Aorta (tissue), 5 donors: ENCODE data around the gene CRACR2A. TPM values are rescaled to one million over a fixed set of nuclear protein-coding genes. Genes with fewer than 3 reads are reported as not detected.

ENCODE experiments used
- ATAC-seq: fragments of 200-7000 bp; cut with Tn5 transposase; one replicate; pipeline ENCODE4 v1.9.1; 2022; ENCODE audit warnings: moderate library complexity; ENCODE audit not compliant: low FRiP score
- DNase-seq, 2 donors: peaks; one replicate each; pipeline ENCODE4 v3.0.0-alpha.2; 2020
- H3K27ac ChIP-seq, 2 donors: one replicate each; pipeline ENCODE4 v1.5.1; 2013; ENCODE audit warnings: low read length in 2 of 2, mild to moderate bottlenecking in 2 of 2, moderate library complexity in 2 of 2, control low read depth in 1 of 2, inconsistent platforms in 1 of 2, low read depth in 1 of 2
- H3K27me3 ChIP-seq, 2 donors: one replicate each; pipeline ENCODE4 v1.6.1; 2013; ENCODE audit warnings: control low read depth in 1 of 2, low read length in 1 of 2, mild to moderate bottlenecking in 1 of 2, moderate library complexity in 1 of 2; ENCODE audit not compliant: insufficient read depth in 2 of 2, control insufficient read depth in 1 of 2
- H3K36me3 ChIP-seq, 2 donors: one replicate each; pipeline ENCODE4 v1.6.1; 2013; ENCODE audit warnings: control low read depth in 1 of 2, low read length in 1 of 2, mild to moderate bottlenecking in 1 of 2; ENCODE audit not compliant: insufficient read depth in 2 of 2, control insufficient read depth in 1 of 2
- H3K4me1 ChIP-seq, 2 donors: one replicate each; pipeline ENCODE4 v1.6.1; 2013; ENCODE audit warnings: low read length in 2 of 2, control low read depth in 1 of 2, mild to moderate bottlenecking in 1 of 2, moderate library complexity in 1 of 2; ENCODE audit not compliant: insufficient read depth in 2 of 2, control insufficient read depth in 1 of 2
- H3K4me3 ChIP-seq, 2 donors: one replicate each; pipeline ENCODE4 v1.5.1; 2013; ENCODE audit warnings: low read length in 2 of 2, control low read depth in 1 of 2, mild to moderate bottlenecking in 1 of 2
- H3K9me3 ChIP-seq: one replicate; pipeline ENCODE4 v1.6.1; 2013; ENCODE audit warnings: mild to moderate bottlenecking, low read length; ENCODE audit not compliant: control insufficient read depth
- WGBS, 2 donors: extraction: QIAGEN DNeasy Blood & Tissue Kit; methylation state at CpG; one replicate each; pipeline ENCODE4 v1.1.7; 2013; 5-methylcytosine and 5-hydroxymethylcytosine counted together
- intact Hi-C, 2 donors: fragments of 100-400 bp; cut with DNase I; formaldehyde crosslinking; loops; one replicate each; pipeline versions ENCODE4 v1.14.2 to v1.15.0; 2022
- polyA plus RNA-seq, 2 donors: library from polyadenylated mRNA; stranded (reverse); fragments of 200-250 nt; gene quantifications; one replicate each; pipeline ENCODE4 v1.2.3, GENCODE V29; 2013
- total RNA-seq, 2 donors: library from RNA; stranded (reverse); fragmentation: NEBNext Ultra II Directional; extraction: Animal tissue kit (Norgen Biotek cat#: 25700); gene quantifications; one replicate each; pipeline ENCODE4 v1.2.1, GENCODE V29; 2021
- donor health status: healthy with polysubstance abuse.
- donor health status: Bipolar disorder and iron deficiency.
- donor health status: DM: no; HTN: no; CAD: no.
- donor health status: DM: no; HTN: no; CAD: no.
- donor health status: DM: yes; HTN: yes; CAD: no.

CRACR2A gene
- total and polyA plus RNA-seq, 4 donors: 0.49 to 6.9 (median 4.2) TPM

DNA sequence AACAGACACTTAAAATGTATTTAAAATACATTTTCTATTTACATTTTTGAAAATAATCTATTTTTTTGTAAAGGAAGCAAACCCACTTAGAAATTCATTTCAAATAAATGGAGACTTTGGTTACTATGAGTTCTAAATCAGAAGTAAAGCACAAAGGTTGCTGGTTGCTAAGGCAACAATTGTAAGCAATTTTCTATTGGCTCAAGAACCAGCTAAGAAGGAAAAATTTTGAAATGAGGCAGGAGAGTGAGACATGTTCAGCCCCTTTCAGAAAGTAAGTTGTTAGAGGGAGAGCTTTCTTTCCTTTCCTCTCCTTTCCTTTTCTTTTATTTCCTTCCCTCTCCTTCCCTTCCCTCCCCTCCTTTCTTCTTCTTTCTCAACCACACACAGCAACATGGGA is 181.2 kb downstream of the CRACR2A start:
- Histone ChIP-seq H3K9me3 (no peaks in the 10 kb centered on the region), H3K4me3 (no peak overlapping the region), H3K27me3 (no peaks in the 10 kb centered on the region), H3K36me3 (no peaks in the 10 kb centered on the region), H3K4me1 (no peaks in the 10 kb centered on the region), H3K27ac (no peak overlapping the region)
- no peak for ATAC-seq
- no peak for DNase-seq
- intact Hi-C loops: no loop called here

GRCh38 chr12:3571323-3571722 is 181.6 kb downstream of the CRACR2A start:
- WGBS, 2 donors: 25 to 34% methylated on average over 1 of the region's 1 CpG
- intact Hi-C loops: no loop called here
- ATAC-seq (no peak), DNase-seq (no peak)
- Histone ChIP-seq H3K36me3 (no peaks in the 10 kb centered on the region), H3K4me1 (no peaks in the 10 kb centered on the region), H3K4me3 (no peak overlapping the region), H3K27ac (no peak overlapping the region), H3K9me3 (no peaks in the 10 kb centered on the region), H3K27me3 (no peaks in the 10 kb centered on the region)

DNA sequence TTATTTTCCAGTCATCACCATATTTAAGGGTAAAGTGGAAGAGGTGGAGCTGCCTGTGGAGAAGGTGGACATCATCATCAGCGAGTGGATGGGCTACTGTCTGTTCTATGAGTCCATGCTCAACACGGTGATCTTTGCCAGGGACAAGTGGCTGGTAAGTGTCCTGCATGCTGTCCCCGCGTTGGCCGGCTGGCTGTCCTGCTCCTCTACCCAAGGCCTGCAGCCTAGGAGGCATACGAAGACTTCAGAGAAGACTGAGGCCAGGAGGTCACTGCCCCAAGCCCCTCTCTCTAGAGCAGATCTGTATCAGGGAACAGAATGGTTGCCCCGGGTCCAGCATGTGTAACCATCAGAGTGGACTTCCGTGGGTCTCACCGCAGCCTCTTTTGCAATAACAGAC is 184.2 kb downstream of the CRACR2A start:
- DNase-seq: no peak
- no peak overlapping the region for H3K27ac ChIP-seq
- H3K36me3 ChIP-seq: no peaks in the 10 kb centered on the region
- H3K9me3 ChIP-seq: no peaks in the 10 kb centered on the region
- H3K4me3 ChIP-seq: no peak overlapping the region
- 87 to 91% methylated on average over 9 of the region's 9 CpGs for WGBS, 2 donors
- intact Hi-C loops: no loop called here
- H3K4me1 ChIP-seq: no peaks in the 10 kb centered on the region
- H3K27me3 ChIP-seq: no peaks in the 10 kb centered on the region
- ATAC-seq: no peak

- no peak overlapping the region for H3K4me3 ChIP-seq
- H3K27me3 ChIP-seq: no peaks in the 10 kb centered on the region
- ATAC-seq: no peak
- intact Hi-C loops: no loop called here
- WGBS, 2 donors: 18 to 30% methylated on average over 1 of the region's 1 CpG
- H3K27ac ChIP-seq: no peak overlapping the region
- H3K9me3 ChIP-seq: peaks cover 3% of the 10 kb centered on the region
- no peaks in the 10 kb centered on the region for H3K36me3 ChIP-seq
- no peaks in the 10 kb centered on the region for H3K4me1 ChIP-seq
- no peak for DNase-seq
Measured at GRCh38 chr12:3565985-3566384, 186.9 kb downstream of the CRACR2A start.

Other genes with a start within 250 kb of the CRACR2A start
- 10 to 100 TPM; 11.9 to 18.2 TPM for gene PARP11, start 120.3 kb upstream of the CRACR2A start, total RNA-seq
- gene PARP11, start 120.3 kb upstream of the CRACR2A start, polyA plus RNA-seq: 1 to 10 TPM; 2.1 to 3.0 TPM